GM12864 (cell line): ENCODE measurements around the gene ATL1.
A peak's percentile ranks its signal among the peaks of the same experiment; 100 is the strongest.

Source experiments
- DNase-seq: peaks from one replicate; pipeline ENCODE4 v3.0.0-alpha.2; 2011; ENCODE audit warnings: low read depth
- H3K4me3 ChIP-seq: 2 replicates; pipeline ENCODE4 v1.5.1; 2011; ENCODE audit warnings: mild to moderate bottlenecking, low read depth, low read length, control low read depth
- CTCF ChIP-seq: IDR thresholded peaks from 2 replicates; pipeline ENCODE4 v1.5.1; 2011; ENCODE audit warnings: low read depth, mild to moderate bottlenecking, moderate library complexity, low read length, control low read depth, inconsistent platforms; ENCODE audit errors: missing control alignments

The ATL1 gene

GRCh38 chr14:50530794-50531365 lies 29.1 kb upstream of the ATL1 start:
- TF ChIP-seq CTCF: no peak
- H3K4me3 ChIP-seq: peak overlapping the region; percentile 95; the same call in 1 of the 2 replicates
- DNase-seq: no peak

- no peak for DNase-seq
- H3K4me3 ChIP-seq: peak overlapping the region; percentile 95
- TF ChIP-seq CTCF: no peak
Measured at GRCh38 chr14:50531595-50532501, 28.1 kb upstream of the ATL1 start.

- H3K4me3 ChIP-seq: peak within 1 kb of the TSS; percentile 95
- peak; percentile 91 for TF ChIP-seq CTCF
- DNase-seq: peak; percentile 73
Measured at GRCh38 chr14:50532502-50533240, 27.3 kb upstream of the ATL1 start, which contains the start of gene MAP4K5. MAP4K5 (minus strand) TSS chr14:50532569; CDS start chr14:50532049, 520 bp downstream.

- no peak for DNase-seq
- peak overlapping the region; percentile 95 for H3K4me3 ChIP-seq
- TF ChIP-seq CTCF: no peak
Measured at GRCh38 chr14:50533241-50533705, 26.7 kb upstream of the ATL1 start.

GRCh38 chr14:50533806-50534205 lies 26.1 kb upstream of the ATL1 start:
- H3K4me3 ChIP-seq: no peak overlapping the region
- no peak for TF ChIP-seq CTCF
- no peak for DNase-seq

- TF ChIP-seq CTCF: no peak
- H3K4me3 ChIP-seq: no peak overlapping the region
- DNase-seq: no peak
Measured at GRCh38 chr14:50534416-50534815, 25.5 kb upstream of the ATL1 start.
